Spleen (tissue), 11 donors: ENCODE data around the gene LENG8. TPM values are rescaled to one million over a fixed set of nuclear protein-coding genes. Genes with fewer than 3 reads are reported as not detected.

ENCODE experiments used
- DNase-seq: peaks from one replicate; pipeline ENCODE4 v3.0.0-alpha.2; 2020
- H3K27ac ChIP-seq, 8 donors: fragments of 200-600 bp; sonication (generic) in 7 of 8; 1 replicate in 4 of 8; 2 replicates in 4 of 8; pipeline versions ENCODE4 v1.5.0 to v1.8.0; 2016 to 2021; ENCODE audit warnings: inconsistent platforms in 4 of 8, mild to moderate bottlenecking in 4 of 8, moderate library complexity in 1 of 8
- H3K27me3 ChIP-seq, 7 donors: fragments of 200-600 bp; sonication (generic) in 6 of 7; replicated peaks in 1 of 7; 1 replicate in 4 of 7; 2 replicates in 3 of 7; pipeline versions ENCODE4 v1.5.0 to v1.8.0; 2016 to 2021; ENCODE audit warnings: inconsistent platforms in 3 of 7, mild to moderate bottlenecking in 1 of 7
- H3K36me3 ChIP-seq, 6 donors: fragments of 200-600 bp; sonication (generic) in 5 of 6; 1 replicate in 4 of 6; 2 replicates in 2 of 6; pipeline versions ENCODE4 v1.5.0 to v1.8.0; 2016 to 2021; ENCODE audit warnings: inconsistent platforms in 2 of 6
- H3K4me1 ChIP-seq, 6 donors: fragments of 200-600 bp; sonication (generic) in 5 of 6; 1 replicate in 3 of 6; 2 replicates in 3 of 6; pipeline versions ENCODE4 v1.5.0 to v1.8.0; 2016 to 2021; ENCODE audit warnings: inconsistent platforms in 3 of 6
- H3K4me3 ChIP-seq, 8 donors: fragments of 200-600 bp; sonication (generic) in 7 of 8; 1 replicate in 4 of 8; 2 replicates in 4 of 8; pipeline versions ENCODE4 v1.5.0 to v1.8.0; 2016 to 2021; ENCODE audit warnings: inconsistent platforms in 4 of 8, mild to moderate bottlenecking in 4 of 8, moderate library complexity in 2 of 8
- H3K9me3 ChIP-seq, 8 donors: fragments of 200-600 bp; sonication (generic) in 7 of 8; 1 replicate in 4 of 8; 2 replicates in 4 of 8; pipeline versions ENCODE4 v1.5.0 to v1.8.0; 2016 to 2021; ENCODE audit warnings: inconsistent platforms in 4 of 8
- CTCF ChIP-seq, 11 experiments: fragments of 200-600 bp in 7 of 11; fragments of 450-650 bp in 4 of 11; sonication (generic) in 4 of 11; IDR thresholded peaks in 8 of 11; conservative IDR thresholded peaks in 3 of 11; 1 replicate in 7 of 11; 2 replicates in 4 of 11; pipeline versions ENCODE4 v1.4.0 to v1.8.0; 2016 to 2021; ENCODE audit warnings: antibody characterized with exemption in 11 of 11, inconsistent platforms in 4 of 11, mild to moderate bottlenecking in 1 of 11
- POLR2A ChIP-seq, 3 donors: fragments of 450-650 bp; IDR thresholded peaks; one replicate each; pipeline ENCODE4 v1.5.1; 2017; ENCODE audit warnings: antibody characterized with exemption in 3 of 3, mild to moderate bottlenecking in 1 of 3
- POLR2AphosphoS5 ChIP-seq, 3 donors: sonication (generic); formaldehyde crosslinking; IDR thresholded peaks; one replicate each; pipeline ENCODE4 v1.5.1; 2017; ENCODE audit warnings: antibody characterized with exemption in 3 of 3
- WGBS, 5 donors: extraction: QIAGEN DNeasy Blood & Tissue Kit in 3 of 5; methylation state at CpG; one replicate each; pipeline versions ENCODE4 v1.1.5 to v1.1.7; 2013 to 2018; 5-methylcytosine and 5-hydroxymethylcytosine counted together
- intact Hi-C: fragments of 100-400 bp; cut with DNase I; formaldehyde crosslinking; loops from one replicate; pipeline ENCODE4 v1.15.0; 2023; ENCODE audit warnings: low total_unique reads
- polyA plus RNA-seq, 3 donors: library from polyadenylated mRNA; stranded (reverse); fragments of 200-250 nt; gene quantifications; one replicate each; pipeline ENCODE4 v1.2.1, GENCODE V29; 2013
- total RNA-seq, 7 donors: library from RNA; depleted of rRNA in 3 of 7; stranded (reverse); fragments of >200 nt in 3 of 7; fragmentation: NEBNext Ultra II Directional in 4 of 7; extraction: Animal tissue kit (Norgen Biotek cat#: 25700) in 4 of 7; gene quantifications; one replicate each; pipeline versions ENCODE4 v1.1.0 to v1.2.1, GENCODE V29; 2016 to 2021
- donor health status: healthy with polysubstance abuse.
- donor health status: DM: no; HTN: no; CAD: no; lungs with moderate emphysema.
- donor health status: DM: no; HTN: no; CAD: no.
- donor health status: Bipolar disorder and iron deficiency.
- donor health status: healthy.
- donor health status: DM: no; HTN: no; CAD: no.
- donor health status: DM: yes; HTN: yes; CAD: no.

Gene LENG8
- total and polyA plus RNA-seq, 10 donors = 69.2 to 293 (median 178) TPM

DNA sequence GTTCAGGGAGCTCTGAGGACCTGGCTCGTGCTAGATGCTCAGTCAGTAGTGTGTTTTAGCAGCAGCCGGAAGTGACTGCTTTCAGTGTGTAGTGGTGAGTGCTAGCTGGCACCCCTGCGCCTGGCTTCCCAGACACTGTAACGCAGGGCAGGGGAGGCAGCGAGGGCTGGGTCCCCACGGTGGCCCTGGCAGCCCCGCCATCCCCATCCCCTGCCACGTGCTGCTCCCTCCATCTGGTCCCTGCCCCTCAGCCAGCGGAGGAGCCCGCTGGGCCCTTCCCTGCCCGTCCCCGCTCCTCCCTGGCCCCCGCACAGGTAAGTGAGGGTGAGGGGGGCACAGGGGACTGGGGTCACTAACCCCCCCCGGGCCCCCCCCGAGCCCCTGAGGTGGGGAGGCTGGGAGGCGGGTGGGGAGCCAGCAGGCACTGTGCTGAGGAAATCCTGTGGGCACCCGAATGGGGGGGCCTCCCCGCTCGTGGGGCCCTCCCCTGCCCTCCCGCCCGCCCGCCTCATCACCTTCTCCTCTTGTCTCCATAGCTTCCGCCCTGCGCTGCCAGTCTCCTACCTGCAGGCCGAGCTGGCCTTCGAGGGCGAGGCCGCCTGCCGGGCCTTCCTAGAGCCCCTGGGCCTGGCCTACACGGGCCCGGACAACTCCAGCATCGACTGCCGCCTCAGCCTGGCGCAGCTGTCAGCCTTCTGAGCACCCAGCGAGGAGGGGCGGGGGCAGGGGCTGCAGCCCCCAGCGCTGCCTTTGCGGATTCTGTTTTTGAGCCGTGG, 11.4 kb downstream of the LENG8 start:
- peak; percentile 79 for DNase-seq
- TF ChIP-seq CTCF (IDR thresholded peaks at IDR 0.05 in 8 of 11, conservative IDR thresholded peaks at IDR 0.05 in 3 of 11) (no peak), POLR2AphosphoS5 (IDR thresholded peaks at IDR 0.05) (peak in 1 of 3 donors; percentile 58), POLR2A (IDR thresholded peaks at IDR 0.05) (no peak)
- Histone ChIP-seq H3K9me3 (no peaks in the 10 kb centered on the region), H3K36me3 (peaks cover 9 to 72% (median 69%) of the 10 kb centered on the region in 6 donors), H3K4me3 (no peak overlapping the region), H3K27me3 (peaks cover 0 to 2% (median 0%) of the 10 kb centered on the region in 7 donors), H3K4me1 (peaks cover 11 to 73% (median 47%) of the 10 kb centered on the region in 6 donors), H3K27ac (peak overlapping the region in 6 of 8 donors; percentile 4 to 99 (median 46))
- WGBS, 5 donors = 68 to 78% (median 75%) methylated on average over 24 to 38 of the region's 39 CpGs
- intact Hi-C loops = no loop called here

GRCh38 chr19:54461210-54461609, 12.2 kb downstream of the LENG8 start:
- H3K27ac ChIP-seq = peak overlapping the region in 3 of 8 donors; percentile 6 to 99 (median 46)
- peaks cover 11 to 73% (median 47%) of the 10 kb centered on the region in 6 donors for H3K4me1 ChIP-seq
- no peak overlapping the region for H3K4me3 ChIP-seq
- intact Hi-C loops = no loop called here
- peak; percentile 80 for DNase-seq
- H3K36me3 ChIP-seq = peaks cover 9 to 64% (median 61%) of the 10 kb centered on the region in 6 donors
- no peaks in the 10 kb centered on the region for H3K9me3 ChIP-seq
- peak in 2 of 3 donors; percentile 28 to 67 for TF ChIP-seq POLR2AphosphoS5 (IDR thresholded peaks at IDR 0.05)
- TF ChIP-seq POLR2A (IDR thresholded peaks at IDR 0.05) = no peak
- no peak for TF ChIP-seq CTCF (IDR thresholded peaks at IDR 0.05 in 8 of 11, conservative IDR thresholded peaks at IDR 0.05 in 3 of 11)
- H3K27me3 ChIP-seq = peaks cover 0 to 7% (median 0%) of the 10 kb centered on the region in 7 donors
- 75 to 88% (median 84%) methylated on average over 24 to 27 of the region's 27 CpGs for WGBS, 5 donors

GRCh38 chr19:54461613-54462012, 12.6 kb downstream of the LENG8 start:
- H3K4me1 ChIP-seq = peaks cover 11 to 73% (median 47%) of the 10 kb centered on the region in 6 donors
- peaks cover 0 to 9% (median 0%) of the 10 kb centered on the region in 7 donors for H3K27me3 ChIP-seq
- H3K9me3 ChIP-seq = no peaks in the 10 kb centered on the region
- peak overlapping the region in 4 of 8 donors; percentile 97 to 99 (median 98) for H3K27ac ChIP-seq
- WGBS, 5 donors = 60 to 72% (median 62%) methylated on average over 3 of the region's 3 CpGs
- H3K36me3 ChIP-seq = peaks cover 9 to 60% (median 57%) of the 10 kb centered on the region in 6 donors
- no peak for TF ChIP-seq POLR2A (IDR thresholded peaks at IDR 0.05)
- no peak for TF ChIP-seq POLR2AphosphoS5 (IDR thresholded peaks at IDR 0.05)
- no peak for TF ChIP-seq CTCF (IDR thresholded peaks at IDR 0.05 in 8 of 11, conservative IDR thresholded peaks at IDR 0.05 in 3 of 11)
- intact Hi-C loops = no loop called here
- no peak overlapping the region for H3K4me3 ChIP-seq
- DNase-seq = no peak

DNA sequence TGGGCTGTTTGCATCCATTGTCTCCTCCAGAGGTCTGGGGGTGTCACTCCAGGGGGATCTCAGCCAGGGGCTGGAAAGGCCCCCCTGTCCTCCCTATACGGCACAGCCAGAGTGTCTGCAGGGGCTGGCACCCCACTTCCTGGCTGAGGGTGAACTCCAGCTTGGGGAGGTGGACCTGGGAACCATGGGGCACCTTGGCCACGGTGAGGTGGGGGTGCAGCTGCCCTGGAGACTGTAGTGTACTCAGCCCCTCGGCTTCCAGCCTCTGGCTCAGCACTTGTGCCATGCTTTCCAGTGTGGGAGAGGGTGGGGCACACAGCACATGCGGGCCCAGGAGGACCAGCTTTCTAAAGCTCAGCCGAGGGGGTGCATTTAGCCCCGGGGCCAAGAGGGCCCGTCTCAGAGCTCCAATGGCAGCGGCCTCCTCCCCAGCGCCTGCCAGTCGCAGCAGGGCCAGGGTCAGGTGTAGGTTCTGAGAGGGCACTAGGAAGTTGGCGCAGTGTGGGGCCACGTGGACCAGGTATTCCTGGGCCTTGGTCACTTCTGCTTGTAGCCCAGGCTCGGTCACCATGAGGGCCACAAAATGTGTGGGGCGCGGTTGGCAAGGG, 13.2 kb downstream of the LENG8 start:
- Histone ChIP-seq H3K36me3 (peaks cover 9 to 55% (median 52%) of the 10 kb centered on the region in 6 donors), H3K27me3 (peaks cover 0 to 9% (median 0%) of the 10 kb centered on the region in 7 donors), H3K4me3 (peak overlapping the region in 7 of 8 donors; percentile 54 to 74 (median 66)), H3K9me3 (no peaks in the 10 kb centered on the region), H3K27ac (peak overlapping the region in 7 of 8 donors; percentile 91 to 99 (median 97)), H3K4me1 (peaks cover 11 to 73% (median 47%) of the 10 kb centered on the region in 6 donors)
- intact Hi-C loops = no loop called here
- 72 to 81% (median 77%) methylated on average over 13 to 15 of the region's 15 CpGs for WGBS, 5 donors
- peak; percentile 87 for DNase-seq
- no peak for TF ChIP-seq CTCF (IDR thresholded peaks at IDR 0.05 in 8 of 11, conservative IDR thresholded peaks at IDR 0.05 in 3 of 11)
- TF ChIP-seq POLR2AphosphoS5 (IDR thresholded peaks at IDR 0.05) = peak in 2 of 3 donors; percentile 4 to 8
- TF ChIP-seq POLR2A (IDR thresholded peaks at IDR 0.05) = no peak
